ENCODE results near the gene GSTO1.

- TF ChIP-seq CTCF (conservative IDR thresholded peaks at IDR 0.05; ENCODE audit: low read depth in 2 of 2) (no peak), EZH2phosphoT487 (IDR thresholded peaks at IDR 0.05; ENCODE audit: unreplicated experiment) (no peak), POLR2AphosphoS5 (IDR thresholded peaks at IDR 0.05; ENCODE audit: low read depth) (no peak), EZH2 (IDR thresholded peaks at IDR 0.05; ENCODE audit: low read depth, unreplicated experiment) (no peak), CREB1 (CRISPR knock-in tag; IDR thresholded peaks at IDR 0.05; ENCODE audit: low read depth) (no peak), REST (IDR thresholded peaks at IDR 0.05; ENCODE audit: unreplicated experiment) (no peak), ETS1 (IDR thresholded peaks at IDR 0.05) (no peak), JUNB (IDR thresholded peaks at IDR 0.05; ENCODE audit: unreplicated experiment) (no peak), ZNF331 (CRISPR knock-in tag; IDR thresholded peaks at IDR 0.05; ENCODE audit: low read depth) (no peak), ZNF114 (CRISPR knock-in tag; IDR thresholded peaks at IDR 0.05) (no peak), STAT1 (IDR thresholded peaks at IDR 0.05; ENCODE audit: unreplicated experiment) (no peak), NANOG (IDR thresholded peaks at IDR 0.05; ENCODE audit: borderline replicate concordance) (no peak)
These were observed 18.6 kb downstream of the GSTO1 start for GRCh38 chr10:104273286-104273685.

All from GM23338 (cell line).